Vagina (tissue), 2 donors: ENCODE measurements around the gene IPO8.

Source experiments
- CTCF ChIP-seq, 3 experiments: fragments of 450-650 bp in 2 of 3; fragments of 200-600 bp in 1 of 3; sonication (generic) in 1 of 3; IDR thresholded peaks; one replicate each; pipeline ENCODE4 v1.5.1; 2017 to 2019; ENCODE audit warnings: antibody characterized with exemption in 3 of 3, mild to moderate bottlenecking in 2 of 3, moderate library complexity in 2 of 3
- POLR2A ChIP-seq, 2 donors: fragments of 450-650 bp; IDR thresholded peaks; one replicate each; pipeline ENCODE4 v1.6.1; 2017; ENCODE audit warnings: antibody characterized with exemption in 2 of 2, mild to moderate bottlenecking in 2 of 2, moderate library complexity in 2 of 2
- POLR2AphosphoS5 ChIP-seq, 2 donors: sonication (generic); formaldehyde crosslinking; IDR thresholded peaks; one replicate each; pipeline ENCODE4 v1.9.0; 2017; ENCODE audit warnings: antibody characterized with exemption in 2 of 2, mild to moderate bottlenecking in 2 of 2, low read depth in 1 of 2; ENCODE audit not compliant: insufficient read depth in 1 of 2

- TF ChIP-seq CTCF (IDR thresholded peaks at IDR 0.05) = no peak
- TF ChIP-seq POLR2A (IDR thresholded peaks at IDR 0.05) = no peak
- TF ChIP-seq POLR2AphosphoS5 (IDR thresholded peaks at IDR 0.05; ENCODE audit: insufficient read depth in 1 of 2, low read depth in 1 of 2) = no peak
Measured at GRCh38 chr12:30580344-30580743, 115.3 kb downstream of the IPO8 start.
